NCI-H2081 treated with DMSO at 0.1 percent for 48 hours (cell line): ENCODE results near the gene PIM3.
A peak's percentile ranks its signal among the peaks of the same experiment; 100 is the strongest.

Experiments
- DNase-seq: peaks from one replicate; lab custom pipeline; 2025; lab: John Stamatoyannopoulos, UW

PIM3 gene

GRCh38 chr22:50007057-50007511 is 46.5 kb downstream of the PIM3 start:
- no peak for DNase-seq

GRCh38 chr22:50008151-50009040 is 47.8 kb downstream of the PIM3 start:
- peak; percentile 35 for DNase-seq

GRCh38 chr22:50009251-50009650 is 48.7 kb downstream of the PIM3 start:
- DNase-seq = no peak

- no peak for DNase-seq
Measured at GRCh38 chr22:50009765-50010675, 49.4 kb downstream of the PIM3 start.

GRCh38 chr22:50010676-50011446 is 50.3 kb downstream of the PIM3 start:
- no peak for DNase-seq

GRCh38 chr22:50011447-50012210 is 51.1 kb downstream of the PIM3 start:
- DNase-seq = no peak

- DNase-seq = no peak
Measured at GRCh38 chr22:50012211-50013181, 51.9 kb downstream of the PIM3 start, which contains the start of gene IL17REL. TSS of gene IL17REL (minus strand) at chr22:50012765. CDS start at chr22:50012646, 119 bp downstream.
